ENCODE measurements around the gene LRMDA. TPM values are rescaled to one million over a fixed set of nuclear protein-coding genes. Genes with fewer than 3 reads are reported as not detected.

LRMDA gene
- total and polyA plus RNA-seq, 2 donors (not counting 3 experiments of a cell fraction or from before 2014, with no cell fraction given): 9.7 to 18.0 TPM

GRCh38 chr10:75452997-75453396 is 21.6 kb downstream of the LRMDA start:
- ChIA-PET POLR2A (no interaction called here), CTCF (no interaction called here)
- H3K79me2 ChIP-seq (ENCODE audit: control insufficient read depth, insufficient read depth, low read length): no peaks in the 10 kb centered on the region
- H3K9me1 ChIP-seq (replicated peaks; ENCODE audit: control insufficient read depth, extremely low read depth, insufficient read depth, low read length): no peaks in the 10 kb centered on the region
- intact Hi-C loops (cut with micrococcal nuclease) (no loop called here), dilution Hi-C loops (cut with MboI; ENCODE audit: extremely low pct_ligation_motif_present, low sequenced_read_pairs) (no loop called here)
- H3K9ac ChIP-seq (replicated peaks; ENCODE audit: extremely low read depth, insufficient read depth, low read length): no peak overlapping the region
- no peaks in the 10 kb centered on the region for H4K20me1 ChIP-seq (replicated peaks; ENCODE audit: control insufficient read depth, extremely low read depth, insufficient read depth, low read length)
- TF ChIP-seq JUN (IDR thresholded peaks at IDR 0.05; ENCODE audit: borderline replicate concordance, insufficient read depth, insufficient read length, low read depth): no peak
- TF ChIP-seq EZH2 (IDR thresholded peaks at IDR 0.05; ENCODE audit: borderline replicate concordance, low read depth, low read length, severe bottlenecking): no peak
- no peak for TF ChIP-seq FOS (IDR thresholded peaks at IDR 0.05; ENCODE audit: borderline replicate concordance, insufficient read depth, low read length)
- no peak for TF ChIP-seq CTCF (IDR thresholded peaks at IDR 0.05; ENCODE audit: extremely low read depth in 1 of 2, insufficient read depth in 1 of 2, low read depth in 1 of 2, low read length in 2 of 2)
- no peak for TF ChIP-seq POLR2A (IDR thresholded peaks at IDR 0.05; ENCODE audit: low read depth, low read length)
- TF ChIP-seq GATA2 (IDR thresholded peaks at IDR 0.05; ENCODE audit: insufficient read depth, insufficient read length, low read depth, low read length): no peak
- TF ChIP-seq POLR2AphosphoS5 (IDR thresholded peaks at IDR 0.05; ENCODE audit: insufficient read depth, low read depth, low read length): no peak
- no peak for TF ChIP-seq MYC (IDR thresholded peaks at IDR 0.05; ENCODE audit: low read depth, low read length)
- TF ChIP-seq, protein P1, sequence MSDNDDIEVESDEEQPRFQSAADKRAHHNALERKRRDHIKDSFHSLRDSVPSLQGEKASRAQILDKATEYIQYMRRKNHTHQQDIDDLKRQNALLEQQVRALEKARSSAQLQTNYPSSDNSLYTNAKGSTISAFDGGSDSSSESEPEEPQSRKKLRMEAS (IDR thresholded peaks at IDR 0.05; ENCODE audit: insufficient read depth, insufficient read length): no peak
- H3K9me3 ChIP-seq (replicated peaks; ENCODE audit: control insufficient read depth, insufficient read depth, low read length): no peaks in the 10 kb centered on the region
- H3K27ac ChIP-seq (ENCODE audit: insufficient read depth, low read depth, low read length): no peak overlapping the region
- H3K4me2 ChIP-seq (ENCODE audit: insufficient read depth, low read length): no peak overlapping the region
- DNase-seq (ENCODE audit: low read depth, low spot score) (no peak), FAIRE-seq (no peak)
- H3K4me1 ChIP-seq (ENCODE audit: control insufficient read depth, extremely low read depth, insufficient read depth, low read length): no peaks in the 10 kb centered on the region
- no peak overlapping the region for H2AFZ ChIP-seq (ENCODE audit: low read depth, low read length)
- H3K4me3 ChIP-seq (replicated peaks in 1 of 3; ENCODE audit: insufficient read depth in 1 of 3, low read depth in 1 of 3, low read length in 3 of 3): no peak overlapping the region
- H3K27me3 ChIP-seq (ENCODE audit: control insufficient read depth in 2 of 2, insufficient read depth in 2 of 2, low read length in 2 of 2): peaks cover 2 to 4% of the 10 kb centered on the region in 2 experiments
- BruUV-seq (replicated peaks): no TSS peak
- H3K36me3 ChIP-seq (ENCODE audit: control insufficient read depth in 2 of 2, extremely low read depth in 1 of 2, insufficient read depth in 2 of 2, low read length in 2 of 2): no peaks in the 10 kb centered on the region
